Activated CD8-positive, alpha-beta memory T cell treated with anti-CD3 and anti-CD28 coated beads, Interleukin-2, amount 50 U/mL, for 1 hour (primary cell): Measurements from ENCODE around the gene NDFIP2.

Experiments used
- DNase-seq: peaks from one replicate; pipeline ENCODE4 v3.0.0-alpha.2; 2020; ENCODE audit errors: extremely low read depth

Gene NDFIP2

DNA sequence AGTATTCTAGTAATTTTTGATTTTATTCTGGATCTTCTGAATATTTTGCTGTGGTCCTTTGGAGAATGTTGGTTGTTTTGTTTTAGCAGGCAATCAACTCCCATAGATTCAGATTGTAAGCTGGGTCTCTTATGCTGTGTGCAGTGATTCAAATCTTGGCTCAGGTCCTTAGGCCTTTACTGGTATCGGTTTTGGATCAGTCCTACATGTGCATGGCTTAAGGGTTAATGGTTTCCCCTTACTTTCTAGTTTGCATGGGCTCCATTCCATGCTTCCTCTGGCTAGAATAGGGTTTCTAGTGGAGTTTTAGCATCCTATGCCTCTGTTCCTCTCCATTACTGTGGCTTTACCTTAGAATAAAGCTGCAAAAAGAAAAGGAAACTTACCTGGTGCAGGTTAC is 16.1 kb downstream of the NDFIP2 start:
- no peak for DNase-seq

DNA sequence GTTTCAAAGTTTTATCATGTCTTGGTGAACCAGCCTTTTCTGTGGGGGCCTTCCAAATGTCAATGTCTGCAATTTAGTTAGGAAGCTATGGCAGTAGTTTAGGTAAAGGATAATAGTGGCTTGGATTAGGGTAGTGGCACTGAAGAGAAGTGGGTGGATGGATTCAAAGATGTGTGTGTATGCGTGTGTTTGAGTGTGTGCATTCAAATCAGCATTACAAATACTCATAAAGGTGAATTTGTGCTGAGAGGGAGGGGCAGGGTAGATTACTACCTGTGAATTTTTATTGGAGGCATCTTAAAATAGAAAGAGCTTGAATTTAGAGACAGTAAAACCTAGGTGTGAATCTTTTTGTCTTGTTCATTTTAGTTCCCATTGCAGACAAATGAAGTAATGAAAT is 16.9 kb downstream of the NDFIP2 start:
- DNase-seq: no peak

DNA sequence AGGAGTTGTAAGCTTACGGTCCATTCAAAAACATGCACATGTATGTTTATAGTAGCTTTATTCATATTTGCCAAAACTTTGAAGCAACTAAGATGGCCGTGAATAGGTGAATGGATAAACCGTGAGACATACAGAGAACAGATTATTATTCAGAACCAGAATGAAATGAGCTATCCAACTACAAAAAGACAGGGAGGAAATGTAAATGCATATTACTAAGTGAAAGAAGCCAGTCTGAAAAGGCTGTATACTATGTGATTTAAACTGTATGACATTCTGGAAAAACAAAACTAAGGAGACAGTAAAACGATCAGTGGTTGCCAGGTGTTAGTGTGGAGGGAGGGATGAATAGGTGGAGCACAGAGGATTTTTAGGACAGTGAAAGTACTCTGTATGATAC is 19.9 kb downstream of the NDFIP2 start:
- no peak for DNase-seq

DNA sequence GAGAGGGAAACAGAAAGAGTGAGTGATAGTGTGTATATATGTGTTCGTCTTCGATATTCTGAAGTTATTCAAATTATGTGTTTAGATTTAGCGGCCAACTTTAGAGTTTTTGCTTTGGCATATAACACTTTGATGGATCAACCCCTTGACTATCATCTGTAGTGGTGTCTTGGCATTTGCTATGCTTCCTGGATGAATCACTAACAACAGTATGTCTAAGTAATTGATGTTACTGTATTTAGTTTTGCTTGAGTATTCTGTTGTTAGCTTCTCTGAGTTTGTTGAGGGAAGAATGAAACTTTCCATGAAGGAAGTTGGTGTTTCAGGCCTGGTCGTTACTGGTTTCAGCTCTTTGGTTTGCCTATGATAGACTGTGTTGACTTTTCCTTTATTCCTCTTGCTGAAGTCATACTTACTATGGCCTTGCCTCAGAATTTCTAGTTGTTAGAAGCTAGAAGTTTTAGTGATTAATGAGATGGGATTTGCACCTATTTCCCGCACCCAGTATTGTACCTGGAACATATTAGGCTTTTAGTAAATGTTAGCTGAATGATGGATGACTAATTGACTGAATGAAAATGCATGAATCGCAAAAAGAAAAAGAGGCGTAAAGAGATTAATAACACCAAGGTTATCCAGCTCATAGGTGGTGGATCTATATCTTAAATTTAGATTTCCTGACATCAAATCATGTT is 20.7 kb downstream of the NDFIP2 start:
- DNase-seq: no peak

DNA sequence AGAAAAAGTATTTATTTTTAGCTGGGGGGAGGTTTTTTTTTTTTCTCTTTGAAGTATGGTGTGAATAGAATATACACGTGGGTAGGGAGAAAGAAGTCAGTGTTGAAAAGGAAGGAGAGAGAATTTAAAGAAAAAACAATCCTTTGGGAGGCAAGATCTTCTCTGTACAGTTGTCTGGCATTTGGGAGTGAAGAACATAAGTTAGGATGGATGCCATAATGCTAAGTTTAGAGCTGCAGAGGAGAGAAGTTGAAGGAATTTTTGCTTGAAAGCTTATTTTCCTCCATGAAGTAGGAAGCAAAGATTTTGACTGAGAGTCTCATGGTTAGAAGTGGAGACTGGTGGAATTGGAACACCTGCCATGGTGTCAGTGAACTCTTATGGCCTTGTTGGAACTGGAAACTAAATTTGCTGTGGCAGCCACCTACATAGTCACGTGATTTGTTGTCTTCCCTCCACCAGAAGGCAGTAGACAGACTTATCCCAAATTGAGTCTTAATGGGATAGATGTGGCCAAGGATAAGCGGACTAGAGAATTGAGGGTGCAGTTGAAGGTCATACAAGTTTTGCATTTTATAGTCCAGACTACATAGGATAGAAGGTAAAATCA is 22.0 kb downstream of the NDFIP2 start:
- no peak for DNase-seq

DNA sequence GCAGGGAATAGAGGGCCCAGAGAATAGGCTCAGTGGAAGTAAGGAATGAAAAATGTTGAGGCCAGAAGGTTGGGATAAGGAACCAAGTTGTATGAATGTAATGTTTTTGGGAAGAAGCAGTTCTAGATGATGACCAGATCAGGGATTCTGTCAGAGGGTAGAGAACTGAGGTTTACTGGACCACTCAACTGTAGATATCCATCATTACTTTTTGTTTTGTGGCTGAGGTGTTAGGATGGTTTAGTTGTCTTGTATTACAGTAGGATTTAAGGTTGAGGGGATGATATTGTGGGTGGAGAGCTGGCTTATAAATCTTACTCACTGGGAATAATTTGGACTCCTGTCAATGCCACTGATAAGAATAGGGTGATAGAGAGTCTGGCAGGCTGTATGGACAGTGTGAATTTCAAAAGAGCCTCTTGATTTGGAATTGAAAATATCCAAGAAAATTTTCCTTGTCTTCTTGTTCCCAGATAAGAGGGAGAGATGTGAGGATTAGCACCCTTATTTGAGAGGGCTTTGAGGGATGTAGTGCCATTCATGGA is 22.6 kb downstream of the NDFIP2 start:
- no peak for DNase-seq

DNA sequence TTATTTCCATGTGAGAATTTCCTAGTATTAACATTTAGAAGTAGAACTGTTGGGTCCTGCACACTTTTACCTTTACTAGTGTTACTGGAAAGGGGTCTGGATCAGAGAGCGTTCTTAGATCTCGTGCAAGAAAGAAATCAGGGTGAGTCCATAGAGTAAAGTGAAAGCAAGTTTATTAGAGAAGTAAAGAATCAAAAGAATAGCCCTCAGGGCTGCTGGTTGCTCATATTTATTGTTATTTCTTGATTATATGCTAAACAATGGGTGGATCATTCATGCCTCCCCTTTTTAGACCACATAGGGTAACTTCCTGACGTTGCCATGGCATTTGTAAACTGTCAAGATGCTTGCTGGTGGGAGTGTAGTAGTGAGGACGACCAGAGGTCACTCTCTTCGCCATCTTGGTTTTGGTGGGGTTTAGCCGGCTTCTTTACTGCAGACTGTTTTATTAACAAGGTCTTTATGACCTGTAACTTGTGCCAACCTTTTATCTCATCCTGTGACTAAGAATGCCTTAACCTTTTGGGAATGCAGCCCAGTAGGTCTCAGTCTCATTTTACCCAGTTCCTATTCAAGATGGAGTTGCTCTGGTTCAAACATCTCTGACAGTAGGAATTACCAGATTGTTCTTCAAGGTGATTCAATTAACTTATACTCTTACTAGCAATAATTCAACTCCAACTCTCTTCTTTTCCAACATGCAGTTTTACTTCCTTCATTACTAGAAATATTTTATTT is 27.4 kb downstream of the NDFIP2 start:
- DNase-seq: no peak

DNA sequence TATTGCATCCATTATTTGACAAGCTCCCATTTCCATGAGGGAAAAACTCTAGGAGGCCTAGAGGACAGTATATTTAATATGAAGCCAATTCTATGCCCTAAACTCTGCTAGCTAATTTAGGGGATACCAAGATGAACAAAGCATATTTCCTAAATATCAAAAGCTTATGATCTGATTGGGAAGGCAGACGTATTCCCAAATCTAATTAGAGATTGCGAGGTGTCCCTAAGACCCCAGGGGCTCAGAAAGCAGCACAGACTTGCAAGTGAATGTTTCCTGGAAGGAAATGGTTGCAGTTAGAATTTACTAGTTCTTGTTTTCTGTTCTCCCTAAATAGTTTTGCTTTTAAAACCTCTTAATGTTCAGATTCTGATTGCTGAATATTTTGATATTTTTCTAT is 30.7 kb downstream of the NDFIP2 start:
- no peak for DNase-seq

DNA sequence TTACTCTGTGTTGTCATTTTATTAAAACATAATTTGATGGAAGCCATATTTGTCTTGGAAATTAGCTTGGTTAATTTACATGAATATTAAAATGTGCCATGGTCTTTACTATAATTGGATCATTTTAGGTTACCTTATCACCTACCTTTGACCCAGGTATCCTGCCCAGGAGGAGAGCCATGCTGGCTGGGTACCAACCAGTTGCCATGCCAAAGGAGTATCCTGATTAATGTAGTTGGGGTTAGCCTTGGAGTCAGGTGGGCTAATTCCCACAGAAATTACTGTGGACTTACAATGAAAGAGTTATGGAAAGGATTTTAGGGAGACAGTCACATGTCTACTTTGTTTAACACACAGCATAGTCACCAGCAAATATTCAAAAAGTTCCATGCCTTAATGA is 32.0 kb downstream of the NDFIP2 start:
- no peak for DNase-seq

DNA sequence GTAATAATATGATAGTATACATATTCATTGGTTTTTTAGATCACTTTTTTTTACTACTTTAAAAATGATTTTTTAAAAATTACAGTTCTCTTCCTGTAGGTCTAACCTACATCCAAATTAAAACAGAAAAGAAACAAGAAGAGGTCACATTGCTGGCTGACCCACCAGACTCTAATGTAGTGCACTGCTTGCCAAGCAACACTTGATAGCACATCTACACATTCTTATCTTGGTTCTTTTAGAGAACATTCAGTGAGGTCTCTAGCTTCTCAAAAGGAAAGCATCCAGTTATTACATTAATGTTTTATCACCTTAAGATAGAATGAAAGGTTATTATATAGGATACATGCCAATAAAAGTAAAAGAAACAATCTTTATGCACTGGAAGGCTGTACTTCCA is 35.6 kb downstream of the NDFIP2 start:
- no peak for DNase-seq

DNA sequence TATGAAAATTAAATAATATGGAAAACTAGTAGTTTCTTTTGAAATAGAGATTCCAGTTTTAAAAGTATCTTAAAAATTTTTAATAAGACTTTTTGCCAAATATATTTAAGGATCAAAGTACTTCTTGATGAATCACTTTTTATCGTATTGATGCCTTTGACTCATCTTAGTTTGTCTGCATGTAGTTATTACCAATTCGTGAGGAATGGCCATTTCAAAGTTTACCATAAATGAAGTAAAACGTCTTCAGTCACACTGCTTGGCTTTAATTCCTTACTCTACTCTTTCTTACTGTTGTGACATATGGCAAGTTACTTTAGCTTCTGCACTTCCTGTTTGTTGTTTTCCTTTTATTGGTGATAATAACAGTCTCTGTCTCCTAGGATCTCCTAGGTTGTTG is 38.3 kb downstream of the NDFIP2 start:
- no peak for DNase-seq

DNA sequence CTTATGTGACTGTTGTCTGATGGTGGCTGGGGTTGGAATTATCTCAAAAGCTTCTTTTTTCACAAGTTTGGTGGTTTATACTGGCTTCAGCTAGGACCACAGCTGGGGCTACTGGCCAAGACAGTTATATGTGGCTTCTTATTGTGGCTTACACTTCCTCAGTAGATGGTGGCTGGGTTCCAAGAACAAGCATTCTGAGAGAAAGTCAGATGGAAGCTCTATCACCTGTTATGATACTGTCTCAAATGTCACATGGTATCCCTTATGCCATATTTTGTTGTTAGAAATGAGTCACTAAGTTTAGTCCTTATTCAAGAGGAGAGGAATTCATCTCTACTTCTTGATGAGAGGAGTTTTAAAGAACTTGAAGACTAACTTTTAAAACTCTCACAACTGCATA is 41.6 kb downstream of the NDFIP2 start:
- no peak for DNase-seq

DNA sequence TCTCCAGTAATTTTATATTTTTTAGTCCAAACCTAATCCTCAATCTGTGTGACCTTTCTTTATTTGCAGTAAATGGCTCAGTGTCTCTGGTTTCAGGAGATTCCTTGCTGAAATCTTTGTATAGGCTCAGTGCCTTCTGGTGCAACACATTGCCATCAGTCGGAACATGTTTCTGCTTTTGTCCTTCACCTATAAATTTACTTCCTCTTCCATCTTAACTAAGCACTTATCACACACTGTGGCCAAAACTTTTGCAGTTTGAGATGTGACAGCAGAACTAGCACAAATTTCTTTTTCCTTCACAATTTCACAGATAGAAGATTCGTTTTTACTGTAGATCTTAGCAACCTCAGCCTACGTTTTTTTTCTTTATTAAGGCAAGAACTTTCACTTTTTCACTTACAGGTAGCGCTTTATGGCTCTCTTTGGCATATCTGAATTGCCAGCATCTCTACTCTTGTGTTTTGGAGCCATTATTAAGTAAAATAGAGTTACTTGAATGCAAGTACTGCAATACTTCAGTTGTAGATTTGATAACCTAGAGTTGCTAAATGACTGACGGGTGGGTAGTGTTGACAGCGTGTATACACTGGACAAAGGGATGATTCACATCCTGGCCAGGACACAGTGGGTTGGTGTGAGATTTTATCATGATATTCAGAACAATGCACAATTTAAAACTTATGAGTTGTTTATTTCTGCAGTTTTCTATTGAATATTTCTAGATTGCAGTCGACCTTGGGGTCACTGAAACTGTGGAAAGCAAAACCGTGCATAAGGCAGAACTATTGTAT is 44.3 kb downstream of the NDFIP2 start:
- DNase-seq: no peak

DNA sequence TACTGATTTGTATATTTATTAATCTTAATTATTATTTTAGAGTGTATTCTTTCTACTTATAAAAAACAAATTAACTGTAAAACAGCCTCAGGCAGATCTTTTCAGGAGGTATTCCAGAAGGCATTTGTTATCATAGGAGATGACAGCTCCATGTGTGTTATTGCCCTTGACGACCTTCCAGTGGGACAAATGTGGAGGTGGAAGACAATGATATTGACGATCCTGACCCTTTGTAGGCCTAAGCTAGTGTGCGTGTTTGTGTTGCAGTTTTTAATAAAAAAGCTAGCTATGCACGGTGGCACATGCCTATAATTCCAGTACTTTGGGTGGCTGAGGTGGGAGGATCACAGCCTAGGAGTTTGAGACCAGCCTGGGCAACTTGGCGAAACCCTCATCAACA is 46.7 kb downstream of the NDFIP2 start:
- no peak for DNase-seq

DNA sequence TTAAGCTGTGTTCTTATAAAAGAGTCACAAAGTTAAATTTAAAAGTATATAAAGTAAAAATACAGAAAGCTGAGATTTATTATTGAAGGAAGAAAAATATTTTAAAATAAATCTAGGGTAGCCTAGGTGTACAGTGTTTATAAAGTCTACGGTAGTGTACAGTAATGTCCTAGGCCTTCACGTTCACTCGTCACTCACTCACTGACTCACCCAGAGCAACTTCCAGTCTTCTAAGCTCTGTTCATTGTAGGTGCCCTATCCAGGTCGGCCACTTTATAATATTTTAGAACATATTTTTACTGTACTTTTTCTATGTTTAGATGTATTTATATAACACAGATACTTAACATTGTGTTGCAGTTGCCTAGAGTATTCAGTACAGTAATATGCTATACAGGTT is 47.4 kb downstream of the NDFIP2 start:
- DNase-seq: no peak

DNA sequence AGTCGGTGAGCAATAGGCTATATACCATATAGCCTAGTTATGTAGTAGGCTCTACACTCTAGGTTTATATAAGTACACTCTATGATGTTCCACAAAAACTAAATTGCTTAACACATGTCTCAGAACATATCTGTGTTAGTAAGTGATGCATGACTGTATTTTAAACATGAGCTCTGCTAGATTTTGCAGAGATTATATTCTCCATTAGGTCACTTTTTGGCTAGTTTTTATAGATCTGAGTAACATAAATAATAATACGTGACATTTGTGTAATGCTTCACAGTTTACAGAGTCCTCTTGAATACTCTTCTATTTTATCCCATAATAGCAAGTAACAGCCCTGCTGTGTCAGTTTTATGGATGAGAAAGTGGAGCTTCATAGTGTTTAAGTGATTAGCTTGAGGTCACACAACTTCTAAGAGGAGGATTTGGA is 47.8 kb downstream of the NDFIP2 start:
- DNase-seq: no peak

DNA sequence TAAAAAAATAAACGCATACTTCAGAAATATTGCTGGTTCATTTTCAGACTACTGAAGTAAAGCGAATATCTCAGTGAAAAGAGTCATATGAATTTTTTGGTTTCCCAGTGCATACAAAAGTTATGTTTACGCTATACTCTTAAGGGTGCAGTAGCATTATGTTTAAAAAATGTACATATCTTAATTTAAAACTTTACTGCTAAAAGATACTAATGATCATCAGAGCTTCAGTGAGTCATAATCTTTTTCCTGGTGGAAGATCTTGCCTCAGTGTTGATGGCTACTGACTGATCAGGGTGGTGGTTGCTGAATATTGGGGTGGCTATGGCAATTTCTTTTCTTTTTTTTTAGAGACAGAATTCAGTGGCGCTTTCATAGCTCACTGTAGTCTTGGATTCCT is 48.9 kb downstream of the NDFIP2 start:
- DNase-seq: no peak

DNA sequence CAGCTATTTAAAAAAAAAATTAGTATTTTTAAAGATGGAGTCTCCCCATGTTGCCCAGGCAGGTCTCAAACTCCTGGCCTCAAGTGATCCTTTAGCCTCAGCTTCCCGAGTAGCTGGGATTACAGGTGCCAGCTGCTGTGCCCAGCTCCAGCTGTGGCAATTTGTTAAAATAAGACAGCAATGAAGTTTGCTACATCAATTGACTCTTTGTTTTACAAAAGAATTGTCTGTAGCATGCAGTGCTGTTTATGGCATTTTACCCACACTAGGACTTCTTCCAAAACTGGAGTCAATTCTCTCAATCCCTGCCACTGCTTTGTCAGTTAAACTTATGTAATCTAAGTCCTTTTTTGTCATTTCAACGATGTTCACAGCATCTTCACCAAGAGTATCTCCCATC is 49.3 kb downstream of the NDFIP2 start:
- DNase-seq: no peak

DNA sequence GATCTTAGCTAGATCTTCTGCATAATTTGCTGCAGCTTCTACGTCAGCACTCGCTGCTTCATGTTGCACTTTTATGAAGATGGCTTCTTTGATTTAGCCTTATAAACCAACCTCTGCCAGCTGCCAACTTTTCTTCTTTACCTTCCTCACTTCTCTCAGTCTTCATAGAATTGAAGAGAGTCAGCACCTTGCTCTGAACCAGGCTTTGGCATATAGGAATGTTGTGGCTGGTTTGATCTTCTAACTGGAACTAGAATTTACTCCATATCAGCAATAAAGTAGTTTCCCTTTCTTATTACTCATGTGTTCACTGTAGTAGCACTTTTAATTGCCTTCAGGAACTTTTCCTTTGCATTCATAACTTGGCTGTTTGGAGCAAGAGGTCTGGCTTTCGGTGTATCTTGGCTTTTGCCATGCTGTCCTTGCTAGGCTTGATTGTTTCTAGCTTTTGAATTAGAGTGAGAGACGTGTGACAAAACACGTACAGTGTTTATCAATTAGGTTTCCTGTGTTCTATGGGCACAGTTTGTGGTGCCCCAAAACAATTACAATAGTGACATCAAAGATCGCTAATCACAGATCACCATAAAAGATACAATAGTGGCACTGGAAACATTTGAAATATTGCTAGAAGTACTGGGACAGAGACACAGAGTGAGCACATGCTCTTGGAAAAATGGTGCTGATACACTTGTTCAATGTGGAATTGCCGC is 50.7 kb downstream of the NDFIP2 start:
- DNase-seq: no peak

DNA sequence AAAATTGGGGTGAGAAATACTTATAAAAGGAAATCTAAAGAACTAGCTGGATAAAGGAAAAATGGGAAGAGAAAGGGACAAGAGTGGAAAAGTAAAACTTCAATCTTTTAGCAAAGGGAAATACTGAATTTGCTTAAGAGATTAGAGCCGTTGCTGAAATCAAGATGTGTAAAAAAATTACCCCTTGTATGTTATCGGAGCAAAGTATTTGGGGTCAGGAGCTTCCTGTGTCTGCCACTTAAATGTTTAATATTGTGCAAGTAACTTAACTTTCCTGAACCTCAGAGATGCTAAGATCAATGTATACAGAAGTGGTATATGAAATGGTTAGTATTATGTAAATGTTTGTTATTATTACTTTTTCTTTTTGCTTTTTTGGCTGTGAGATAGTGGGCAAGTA is 51.6 kb downstream of the NDFIP2 start:
- DNase-seq: no peak

DNA sequence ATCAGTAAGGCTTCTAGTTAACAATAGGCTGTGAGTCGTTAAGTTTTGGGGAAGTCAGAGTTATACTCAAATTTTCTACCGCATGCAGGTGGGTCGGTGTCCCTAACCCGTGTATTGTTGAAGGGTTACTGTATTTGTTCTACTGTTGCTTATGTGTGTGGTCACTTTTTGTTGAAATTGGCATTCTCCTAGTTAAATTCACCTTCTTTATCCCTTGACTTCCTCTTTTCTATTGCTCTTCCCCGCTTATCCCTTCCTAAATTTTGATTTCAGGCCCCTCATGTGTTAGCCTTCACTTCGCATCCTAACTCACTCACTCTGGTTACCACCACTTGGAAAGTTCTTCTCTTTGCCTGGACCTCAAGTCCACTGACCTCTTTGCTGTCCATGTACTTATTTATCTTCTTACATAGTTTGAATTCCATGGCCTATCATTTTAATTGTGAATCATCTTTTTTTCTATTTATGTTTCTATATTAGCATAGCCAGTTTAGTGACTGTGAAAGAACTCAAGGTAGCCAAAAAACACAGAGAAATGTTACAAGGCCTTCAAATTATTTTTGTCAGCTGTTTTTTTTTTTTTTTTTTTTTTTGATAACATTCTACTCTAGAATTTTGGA is 52.9 kb downstream of the NDFIP2 start:
- no peak for DNase-seq
